ENCODE results near the gene LDLRAD4.

Gene LDLRAD4

DNA sequence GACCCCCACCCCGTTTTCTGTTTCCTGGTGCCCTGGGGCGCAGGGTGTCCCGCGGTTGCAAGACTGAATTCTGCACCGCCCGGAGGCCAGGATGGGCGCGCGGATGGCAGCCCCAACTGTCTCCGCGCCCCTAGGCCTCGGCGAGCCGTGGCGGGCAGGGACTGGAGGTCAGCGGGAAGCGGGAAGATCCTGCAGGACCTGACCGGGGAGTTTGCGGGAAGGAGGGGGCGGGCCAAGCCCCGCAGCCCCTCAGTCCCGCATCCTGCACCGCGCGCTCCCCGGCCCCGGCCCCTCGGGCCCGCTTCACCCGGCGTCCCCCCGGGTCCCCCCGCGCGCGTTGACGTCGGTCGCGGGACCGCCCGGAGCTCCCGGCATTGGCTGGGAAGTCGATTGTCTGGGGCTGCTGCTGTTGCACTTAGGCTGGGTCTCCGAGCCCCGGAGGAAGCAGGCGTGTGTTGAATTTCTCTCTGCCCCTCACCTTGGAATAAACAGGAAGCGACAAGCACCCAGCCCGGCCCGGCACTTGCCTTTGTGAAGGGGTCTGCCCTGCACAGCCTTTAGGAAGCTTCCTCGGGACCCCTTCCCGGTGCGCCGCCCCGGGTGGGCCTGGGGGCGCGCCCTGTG, at the start of gene LDLRAD4:
LDLRAD4 (plus strand) TSS at position 393 of the 624 bp plus-strand sequence.
- Histone ChIP-seq H3K36me3 (no peaks in the 10 kb centered on the region), H3K27me3 (ENCODE audit: insufficient read depth, low read depth, severe bottlenecking) (peaks cover 5% of the 10 kb centered on the region), H3K27ac (peak within 1 kb of the TSS; percentile 79), H3K9me3 (ENCODE audit: severe bottlenecking) (no peaks in the 10 kb centered on the region), H3K4me3 (ENCODE audit: low read depth, low read length) (peak within 1 kb of the TSS; percentile 91)
- DNase-seq, result peak; percentile 51
- TF ChIP-seq, protein P1, sequence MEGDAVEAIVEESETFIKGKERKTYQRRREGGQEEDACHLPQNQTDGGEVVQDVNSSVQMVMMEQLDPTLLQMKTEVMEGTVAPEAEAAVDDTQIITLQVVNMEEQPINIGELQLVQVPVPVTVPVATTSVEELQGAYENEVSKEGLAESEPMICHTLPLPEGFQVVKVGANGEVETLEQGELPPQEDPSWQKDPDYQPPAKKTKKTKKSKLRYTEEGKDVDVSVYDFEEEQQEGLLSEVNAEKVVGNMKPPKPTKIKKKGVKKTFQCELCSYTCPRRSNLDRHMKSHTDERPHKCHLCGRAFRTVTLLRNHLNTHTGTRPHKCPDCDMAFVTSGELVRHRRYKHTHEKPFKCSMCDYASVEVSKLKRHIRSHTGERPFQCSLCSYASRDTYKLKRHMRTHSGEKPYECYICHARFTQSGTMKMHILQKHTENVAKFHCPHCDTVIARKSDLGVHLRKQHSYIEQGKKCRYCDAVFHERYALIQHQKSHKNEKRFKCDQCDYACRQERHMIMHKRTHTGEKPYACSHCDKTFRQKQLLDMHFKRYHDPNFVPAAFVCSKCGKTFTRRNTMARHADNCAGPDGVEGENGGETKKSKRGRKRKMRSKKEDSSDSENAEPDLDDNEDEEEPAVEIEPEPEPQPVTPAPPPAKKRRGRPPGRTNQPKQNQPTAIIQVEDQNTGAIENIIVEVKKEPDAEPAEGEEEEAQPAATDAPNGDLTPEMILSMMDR (IDR thresholded peaks at IDR 0.05; ENCODE audit: low read depth, low read length), result no peak

DNA sequence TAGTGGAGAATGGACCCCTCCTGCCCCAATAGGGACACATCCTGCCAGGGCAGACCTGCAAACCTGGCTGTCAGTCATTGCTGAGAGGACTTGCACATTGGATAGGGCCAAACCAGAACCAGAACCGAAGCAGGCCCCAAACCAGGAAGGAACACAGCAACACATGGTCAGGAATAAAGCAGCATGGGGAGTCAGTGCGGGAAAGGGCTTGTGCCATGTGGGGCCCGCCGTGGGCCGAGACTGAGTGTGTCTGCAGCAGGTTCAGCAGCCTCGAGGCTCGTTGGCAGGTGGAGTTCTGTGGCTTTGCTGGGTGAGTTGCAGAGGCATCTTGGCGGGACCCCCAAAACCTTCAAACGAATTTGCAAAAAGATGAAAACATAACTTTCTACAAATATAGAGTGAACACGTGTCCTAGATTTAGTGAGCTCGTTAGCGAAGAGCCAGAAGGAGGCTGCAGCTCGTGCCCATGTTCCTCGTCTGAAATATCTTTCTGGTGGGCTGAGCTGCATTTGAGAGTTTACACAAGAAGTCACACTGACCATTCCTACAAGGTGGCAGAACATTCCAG, 44.9 kb upstream of the LDLRAD4 start:
- no peaks in the 10 kb centered on the region for H3K36me3 ChIP-seq
- H3K4me3 ChIP-seq (ENCODE audit: low read depth, low read length), result no peak overlapping the region
- TF ChIP-seq, protein P1 (IDR thresholded peaks at IDR 0.05; ENCODE audit: low read depth, low read length), result no peak
- no peaks in the 10 kb centered on the region for H3K9me3 ChIP-seq (ENCODE audit: severe bottlenecking)
- no peak for DNase-seq
- H3K27me3 ChIP-seq (ENCODE audit: insufficient read depth, low read depth, severe bottlenecking), result no peaks in the 10 kb centered on the region
- H3K27ac ChIP-seq, result no peak overlapping the region

DNA sequence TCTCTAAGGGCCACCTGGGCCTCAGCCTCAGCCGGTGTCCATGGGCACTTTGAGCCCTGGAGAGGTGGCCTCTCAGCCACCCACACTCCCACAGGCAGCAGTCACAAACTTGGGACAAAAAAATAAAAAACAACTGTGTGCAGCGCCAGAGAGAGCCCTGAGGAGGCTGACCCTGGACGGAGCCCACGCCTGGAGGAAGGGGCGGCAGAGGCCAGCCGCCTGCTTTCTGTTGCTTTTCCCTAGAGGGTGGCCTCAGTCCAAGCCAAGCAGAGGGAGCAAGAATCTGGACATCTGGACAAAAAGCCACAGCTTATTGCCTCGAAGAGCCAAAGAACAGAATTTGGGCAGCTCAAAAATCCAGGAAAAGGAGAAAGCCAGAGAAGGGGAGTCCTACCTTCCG, 43.3 kb upstream of the LDLRAD4 start:
- no peak overlapping the region for H3K4me3 ChIP-seq (ENCODE audit: low read depth, low read length)
- H3K27ac ChIP-seq, result no peak overlapping the region
- TF ChIP-seq, protein P1 (IDR thresholded peaks at IDR 0.05; ENCODE audit: low read depth, low read length), result no peak
- H3K9me3 ChIP-seq (ENCODE audit: severe bottlenecking), result no peaks in the 10 kb centered on the region
- no peaks in the 10 kb centered on the region for H3K27me3 ChIP-seq (ENCODE audit: insufficient read depth, low read depth, severe bottlenecking)
- DNase-seq, result no peak
- H3K36me3 ChIP-seq, result no peaks in the 10 kb centered on the region

DNA sequence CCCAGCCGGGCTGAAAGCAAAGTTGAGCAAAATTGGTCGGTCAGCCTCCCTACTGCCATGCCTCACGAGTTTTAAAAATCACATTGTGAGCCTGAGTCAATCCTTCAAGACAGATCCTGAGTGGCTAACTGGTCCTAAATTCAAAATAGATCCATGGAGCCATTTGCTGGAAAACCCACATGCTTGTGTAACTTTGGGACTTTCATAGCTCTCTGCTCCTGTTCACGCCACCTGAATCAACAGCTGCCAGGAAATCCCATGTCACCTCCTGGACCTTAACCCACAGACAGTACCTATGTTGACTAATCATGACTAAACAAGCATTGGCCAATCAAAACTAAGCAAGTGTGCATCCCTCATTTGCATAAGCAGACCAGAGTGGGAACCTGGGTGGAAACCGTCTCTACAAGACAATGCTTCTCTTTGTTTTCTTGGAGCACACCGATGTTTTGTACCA, 42.8 kb upstream of the LDLRAD4 start:
- TF ChIP-seq, protein P1 (IDR thresholded peaks at IDR 0.05; ENCODE audit: low read depth, low read length), result no peak

DNA sequence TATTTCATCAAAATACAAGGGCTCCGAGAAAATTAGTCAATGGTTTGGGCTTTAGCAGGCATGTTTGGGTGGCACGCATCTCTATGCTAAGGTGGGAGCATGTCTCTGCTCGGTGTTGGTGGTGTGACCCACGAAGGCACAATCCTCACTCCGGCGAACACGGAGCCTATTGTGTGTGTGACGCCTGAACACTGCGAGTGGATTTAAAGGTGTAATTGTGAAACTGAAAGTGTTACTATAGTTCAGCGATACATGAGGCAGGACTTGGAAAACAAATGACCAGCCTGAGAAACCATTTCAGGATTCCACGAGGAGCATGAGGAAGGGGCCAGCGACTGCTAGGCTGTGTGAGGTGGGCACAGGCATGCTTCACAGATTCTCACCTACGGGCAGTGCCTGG, 41.7 kb upstream of the LDLRAD4 start:
- Histone ChIP-seq H3K4me3 (ENCODE audit: low read depth, low read length) (no peak overlapping the region), H3K27ac (no peak overlapping the region), H3K27me3 (ENCODE audit: insufficient read depth, low read depth, severe bottlenecking) (no peaks in the 10 kb centered on the region), H3K9me3 (ENCODE audit: severe bottlenecking) (no peaks in the 10 kb centered on the region), H3K36me3 (no peaks in the 10 kb centered on the region)
- TF ChIP-seq, protein P1 (IDR thresholded peaks at IDR 0.05; ENCODE audit: low read depth, low read length), result no peak
- no peak for DNase-seq

More for the DNA sequence above, 42.8 kb upstream of the LDLRAD4 start:
- no peaks in the 10 kb centered on the region for H3K36me3 ChIP-seq
- no peak overlapping the region for H3K4me3 ChIP-seq (ENCODE audit: low read depth, low read length)
- H3K9me3 ChIP-seq (ENCODE audit: severe bottlenecking), result no peaks in the 10 kb centered on the region
- no peak for DNase-seq
- no peaks in the 10 kb centered on the region for H3K27me3 ChIP-seq (ENCODE audit: insufficient read depth, low read depth, severe bottlenecking)
- no peak overlapping the region for H3K27ac ChIP-seq

Data from WERI-Rb-1 (cell line).